ENCODE results near the gene PLCL2.

PLCL2 gene

DNA sequence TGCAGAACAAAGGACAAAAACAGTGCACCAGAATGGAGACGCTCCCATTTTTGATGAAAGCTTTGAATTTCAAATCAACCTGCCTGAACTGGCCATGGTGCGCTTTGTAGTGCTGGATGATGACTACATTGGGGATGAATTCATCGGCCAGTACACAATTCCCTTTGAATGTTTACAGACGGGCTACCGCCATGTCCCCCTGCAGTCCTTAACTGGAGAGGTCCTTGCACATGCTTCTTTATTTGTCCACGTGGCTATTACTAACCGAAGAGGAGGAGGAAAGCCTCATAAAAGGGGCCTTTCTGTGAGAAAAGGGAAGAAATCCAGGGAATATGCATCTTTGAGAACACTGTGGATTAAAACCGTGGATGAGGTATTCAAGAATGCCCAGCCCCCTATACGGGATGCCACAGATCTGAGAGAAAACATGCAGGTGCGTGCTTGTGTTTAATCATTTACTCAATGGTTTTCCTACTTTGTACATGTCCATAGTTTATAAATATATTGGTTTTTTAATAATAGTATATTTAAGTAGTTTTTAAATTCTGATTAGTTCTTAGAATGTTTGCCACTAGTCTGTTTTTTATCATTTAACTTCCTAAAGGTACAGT is 127.1 kb downstream of the PLCL2 start:
- DNase-seq (ENCODE audit: low read depth in 2 of 2), result no peak

DNA sequence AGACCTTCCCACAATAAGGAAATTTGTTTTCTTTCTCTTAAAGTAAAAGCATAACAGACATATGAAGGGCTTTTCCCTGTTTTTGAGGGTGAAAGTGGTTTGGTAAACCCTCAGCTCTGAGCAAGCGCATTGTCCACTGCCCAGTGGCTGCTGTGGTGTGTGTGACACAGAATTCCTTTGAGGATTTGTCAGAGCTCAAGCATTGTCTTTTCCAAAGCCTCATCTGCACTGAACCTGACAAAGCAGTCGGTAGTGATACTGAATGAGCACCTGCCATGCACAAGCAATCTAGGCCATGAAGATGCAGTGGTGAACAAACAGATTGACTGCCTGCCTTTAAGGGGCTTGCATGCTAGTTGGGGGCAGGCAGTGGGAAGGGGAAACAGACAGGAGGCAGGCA is 128.3 kb downstream of the PLCL2 start:
- DNase-seq (ENCODE audit: low read depth in 2 of 2), result no peak

DNA sequence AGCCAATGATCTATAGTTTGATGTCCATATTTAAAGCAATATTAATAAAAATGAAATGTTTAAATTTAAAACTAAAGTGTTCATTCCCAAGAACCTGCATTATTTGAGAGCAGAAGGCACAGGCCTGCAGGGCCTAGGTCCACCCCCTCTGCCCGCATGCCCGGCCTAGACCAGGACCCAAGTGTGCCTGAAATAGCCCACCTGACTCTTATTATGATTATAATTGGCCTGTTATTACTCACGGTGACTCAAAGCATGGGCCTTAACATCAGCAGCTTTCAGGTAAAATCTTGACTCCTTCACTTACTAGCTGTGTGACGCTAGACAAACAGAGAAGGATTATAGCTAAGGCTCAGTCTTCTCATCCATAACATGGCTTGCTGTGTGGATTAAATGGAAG is 128.8 kb downstream of the PLCL2 start:
- DNase-seq (ENCODE audit: low read depth in 2 of 2), result no peak

DNA sequence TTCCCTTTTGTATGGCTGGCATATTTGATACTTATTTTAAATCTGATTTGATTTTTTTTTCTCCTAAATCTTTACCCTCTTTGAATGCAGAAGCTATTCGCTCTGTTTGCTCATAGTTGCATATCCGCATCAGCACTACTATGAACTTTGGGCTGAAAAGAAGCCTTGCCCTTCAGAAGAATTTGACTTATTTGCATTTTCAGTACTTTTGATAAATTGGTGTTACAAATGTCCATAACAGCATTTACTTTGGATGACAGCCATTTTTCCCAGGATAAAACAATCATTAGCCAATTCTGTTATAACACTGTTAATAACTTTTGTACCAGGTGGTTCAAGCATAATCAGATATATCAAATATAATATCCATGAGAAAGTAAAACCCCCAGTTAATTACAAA is 129.5 kb downstream of the PLCL2 start:
- DNase-seq (ENCODE audit: low read depth in 2 of 2), result no peak

DNA sequence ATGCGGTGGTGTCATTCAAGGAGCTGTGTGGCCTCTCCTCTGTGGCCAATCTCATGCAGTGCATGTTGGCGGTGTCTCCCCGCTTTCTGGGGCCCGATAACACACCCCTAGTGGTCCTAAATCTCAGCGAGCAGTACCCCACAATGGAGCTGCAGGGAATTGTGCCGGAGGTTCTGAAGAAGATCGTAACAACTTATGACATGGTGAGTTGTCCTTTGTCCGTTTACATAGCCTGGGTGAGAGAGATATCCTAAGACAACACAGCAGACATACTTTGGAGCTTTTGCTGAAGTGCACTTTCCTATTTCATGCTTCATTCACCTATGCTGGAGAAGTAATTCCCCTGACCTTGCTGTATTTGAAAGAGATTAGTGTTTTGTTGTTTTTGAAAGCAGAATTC is 130.0 kb downstream of the PLCL2 start:
- no peak for DNase-seq (ENCODE audit: low read depth in 2 of 2)

DNA sequence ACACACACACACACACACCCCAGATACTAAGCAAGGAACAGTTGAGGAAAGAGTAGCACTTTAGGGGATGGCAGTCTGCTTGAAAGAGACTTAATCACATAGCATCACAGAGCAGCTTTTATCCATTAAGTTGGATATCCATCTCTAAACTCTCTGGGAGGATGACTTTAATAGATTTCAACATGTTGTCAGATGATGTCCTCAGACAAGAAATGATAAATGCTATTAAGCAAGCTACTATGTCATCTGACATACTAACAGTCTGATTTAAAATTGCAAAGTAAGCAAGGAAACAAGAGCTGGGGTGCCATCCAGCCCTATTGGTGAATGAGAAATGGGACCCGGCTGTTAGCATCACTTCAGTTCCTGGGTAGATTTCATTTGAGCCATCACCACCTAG is 136.9 kb downstream of the PLCL2 start:
- DNase-seq (ENCODE audit: low read depth in 2 of 2), result no peak

DNA sequence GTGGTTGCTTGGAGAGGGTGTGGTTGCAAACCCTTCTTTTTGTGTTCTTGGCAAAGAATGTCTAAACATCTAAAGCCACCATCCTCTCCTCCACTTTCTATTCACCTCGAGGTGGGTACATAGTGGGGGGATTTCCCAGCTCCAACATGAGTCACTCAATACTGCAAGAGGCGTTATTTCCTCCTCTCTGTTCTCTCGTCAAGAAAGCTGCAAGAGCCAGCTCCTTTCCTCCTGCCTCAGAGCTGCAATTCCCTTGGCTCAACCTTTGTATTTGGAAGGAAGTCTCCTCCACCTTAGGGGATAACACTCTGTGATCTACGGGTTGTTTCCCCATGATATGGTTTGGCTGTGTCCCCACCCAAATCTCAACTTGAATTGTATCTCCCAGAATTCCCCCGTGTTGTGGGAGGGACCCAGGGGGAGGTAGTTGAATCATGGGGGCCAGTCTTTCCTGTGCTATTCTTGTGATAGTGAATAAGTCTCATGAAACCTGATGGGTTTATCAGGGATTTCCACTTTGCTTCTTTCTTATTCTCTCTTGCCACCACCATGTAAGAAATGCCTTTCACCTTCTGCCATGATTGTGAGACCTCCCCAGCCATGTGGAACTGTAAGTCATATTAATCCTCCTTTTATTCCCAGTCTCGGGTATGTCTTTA is 138.4 kb downstream of the PLCL2 start:
- DNase-seq (ENCODE audit: low read depth in 2 of 2), result peak; percentile 50 to 56

DNA sequence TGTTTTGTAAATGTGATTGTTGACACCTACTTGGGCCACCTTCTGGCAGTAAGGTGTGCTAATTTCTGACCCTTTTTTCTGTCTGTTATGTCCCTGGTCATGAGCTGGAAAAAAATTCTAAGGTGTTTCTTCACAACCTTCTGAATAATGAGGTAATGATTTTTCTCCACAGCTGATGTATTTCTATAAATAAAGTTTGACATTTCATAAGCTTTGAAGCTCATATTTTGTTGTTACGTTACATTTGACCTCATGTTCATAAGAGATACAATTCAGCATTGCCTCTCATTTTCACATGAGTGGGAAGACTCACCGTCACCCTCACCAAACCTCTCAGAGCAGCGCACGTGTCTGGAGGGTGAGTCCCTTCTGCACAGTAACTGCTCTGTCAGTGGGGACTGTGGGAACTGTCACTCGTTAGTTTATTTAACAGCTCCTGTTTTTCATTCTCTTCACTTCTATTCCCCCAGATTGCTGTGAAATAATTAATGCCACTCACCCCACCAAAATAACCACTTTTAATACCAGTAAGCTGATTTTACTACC is 140.9 kb downstream of the PLCL2 start:
- DNase-seq (ENCODE audit: low read depth in 2 of 2), result peak; percentile 34 to 37

DNA sequence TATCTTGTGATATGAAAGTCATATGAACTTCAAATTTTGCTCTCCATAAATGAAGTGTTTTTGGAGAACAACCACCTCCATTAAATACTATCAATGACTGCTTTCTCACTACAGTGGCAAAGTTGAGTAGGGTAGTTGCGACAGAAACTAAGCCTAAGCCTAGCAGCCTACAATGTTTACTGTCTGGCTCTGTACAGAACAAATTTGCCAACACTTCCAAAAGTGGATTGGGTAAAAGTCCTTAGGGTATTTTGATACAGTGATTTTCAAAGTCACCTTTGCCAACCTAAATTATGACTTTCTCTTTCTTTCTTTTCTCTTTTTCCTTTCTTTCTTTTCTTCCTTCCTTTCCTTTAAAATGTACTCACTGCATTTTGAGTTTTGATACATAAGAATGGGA is 142.6 kb downstream of the PLCL2 start:
- no peak for DNase-seq (ENCODE audit: low read depth in 2 of 2)

DNA sequence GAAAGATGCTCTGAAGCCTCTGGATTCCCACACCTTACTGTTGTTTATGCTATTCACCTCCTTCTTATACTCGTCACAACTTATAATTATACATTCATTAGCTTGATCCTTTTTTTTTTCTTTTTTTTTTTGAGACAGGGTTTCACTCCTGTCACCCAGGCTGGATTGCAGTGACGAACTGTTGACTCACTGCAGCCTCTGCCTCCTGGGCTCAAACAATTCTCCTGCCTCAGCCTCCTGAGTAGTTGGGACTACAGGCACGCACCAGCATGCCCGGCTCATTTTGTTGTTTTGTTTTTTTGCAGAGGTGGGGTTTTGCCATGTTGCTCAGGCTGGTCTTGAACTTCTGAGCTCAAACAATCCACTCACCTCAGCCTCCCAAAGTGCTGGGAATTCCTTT is 143.6 kb downstream of the PLCL2 start:
- no peak for DNase-seq (ENCODE audit: low read depth in 2 of 2)

DNA sequence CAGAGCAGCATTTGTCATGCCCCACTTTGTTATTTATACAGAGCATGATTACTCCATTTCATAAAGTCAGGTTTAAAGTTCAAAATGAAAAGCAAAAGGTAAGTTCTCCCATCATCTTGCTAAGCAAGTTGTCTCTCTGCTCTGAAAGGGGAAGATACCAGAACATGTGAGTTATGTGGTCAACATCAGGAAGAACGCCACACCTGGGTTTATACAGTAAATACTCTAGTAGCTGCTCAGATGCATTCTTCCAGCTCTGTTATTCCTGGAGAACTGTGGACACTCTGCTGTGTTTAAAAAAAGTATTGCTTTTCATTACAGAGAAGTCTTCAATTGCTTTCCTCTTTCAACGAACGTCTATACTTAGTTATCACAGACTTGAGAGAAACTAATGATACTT is 145.7 kb downstream of the PLCL2 start:
- DNase-seq (ENCODE audit: low read depth in 2 of 2), result no peak

DNA sequence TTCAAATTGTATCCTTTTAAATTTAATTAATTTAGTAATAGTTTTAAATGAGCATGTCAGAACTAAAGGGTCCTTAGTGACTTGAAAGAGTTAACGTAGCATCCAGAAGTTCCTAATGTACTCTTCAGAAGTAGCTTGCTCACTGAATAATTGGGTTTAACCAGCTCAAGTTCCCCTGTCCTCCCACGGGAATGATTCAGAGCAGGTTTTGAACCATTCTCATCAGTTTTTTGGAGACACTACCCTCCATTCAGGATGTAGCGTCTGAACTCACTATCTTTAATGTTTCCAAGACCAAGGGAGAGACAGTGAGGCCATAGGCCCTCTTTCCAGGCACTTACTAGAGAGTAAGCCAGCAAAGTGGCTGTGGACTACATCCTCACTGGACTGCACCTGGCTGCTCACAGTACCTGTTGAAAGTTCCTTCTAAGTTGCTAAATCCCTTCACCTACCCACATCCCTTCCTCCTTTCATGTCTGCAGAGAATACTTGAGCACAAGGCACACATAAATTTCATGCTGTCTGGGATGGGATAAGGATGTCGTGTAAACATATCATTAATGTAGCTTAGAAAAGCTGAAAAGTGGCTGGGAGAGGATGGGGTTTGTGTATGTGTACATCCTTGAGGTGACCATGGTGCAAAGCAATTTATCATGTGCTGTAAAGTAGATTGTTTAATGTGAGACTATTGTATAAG is 146.3 kb downstream of the PLCL2 start:
- no peak for DNase-seq (ENCODE audit: low read depth in 2 of 2)

DNA sequence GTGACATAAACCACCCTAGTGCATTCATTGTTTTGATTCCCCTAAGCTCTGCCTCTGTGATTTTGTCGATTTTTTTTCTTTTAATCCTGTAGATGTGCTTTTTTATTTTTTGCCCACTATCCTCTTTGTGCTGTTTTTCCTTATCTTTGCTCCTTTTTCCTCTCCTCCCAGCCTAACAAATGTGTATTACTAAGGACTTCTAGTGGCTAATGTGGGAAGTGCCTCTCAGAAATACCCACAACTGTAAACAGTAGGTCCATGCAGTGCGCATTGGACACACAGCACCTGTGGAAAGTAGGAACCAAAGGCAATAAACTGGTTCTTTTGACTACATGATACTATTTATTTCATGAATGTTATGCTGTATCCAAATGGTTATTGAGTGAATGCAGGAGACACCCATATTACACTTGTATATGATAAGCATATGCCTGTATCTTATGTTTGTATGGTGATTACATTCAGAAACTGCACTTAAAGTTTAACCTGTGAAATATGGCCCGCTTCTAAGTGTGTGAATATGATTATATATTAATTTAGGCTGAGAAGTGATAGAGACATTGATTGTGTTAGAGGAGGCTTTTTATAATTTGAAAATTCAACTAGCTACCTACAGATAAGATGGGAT is 147.8 kb downstream of the PLCL2 start:
- DNase-seq (ENCODE audit: low read depth in 2 of 2), result no peak

DNA sequence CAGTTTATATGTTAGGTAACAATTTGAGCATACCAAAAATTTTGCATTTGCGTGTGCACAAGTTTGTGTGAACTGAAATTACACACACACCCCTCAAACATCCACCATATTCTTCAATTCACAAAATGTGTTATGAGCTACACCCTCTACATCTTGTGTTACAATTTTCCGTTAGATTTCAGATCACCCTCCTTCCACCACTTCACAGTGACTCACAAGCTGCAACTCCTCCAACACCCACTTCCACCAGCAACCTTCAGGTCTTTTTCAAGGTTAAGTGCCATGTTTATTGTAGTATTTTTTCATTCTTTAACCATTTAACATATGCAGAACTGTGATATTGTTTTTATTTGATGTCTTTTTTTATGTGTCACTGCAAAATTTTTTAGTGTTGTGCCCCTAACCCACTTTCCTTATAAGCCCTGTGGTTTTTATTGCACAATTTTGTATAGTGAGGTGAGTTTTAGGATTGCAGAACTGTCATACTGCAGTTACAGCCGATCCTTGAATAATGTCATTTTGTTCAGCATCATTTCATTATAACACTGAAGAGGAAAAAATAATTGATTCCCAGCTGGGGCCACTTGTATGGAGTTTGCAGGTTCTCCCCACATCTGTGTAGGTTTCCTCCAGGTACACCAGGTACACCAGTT is 148.9 kb downstream of the PLCL2 start:
- DNase-seq (ENCODE audit: low read depth in 2 of 2), result peak in 1 of 2 donors; percentile 9

DNA sequence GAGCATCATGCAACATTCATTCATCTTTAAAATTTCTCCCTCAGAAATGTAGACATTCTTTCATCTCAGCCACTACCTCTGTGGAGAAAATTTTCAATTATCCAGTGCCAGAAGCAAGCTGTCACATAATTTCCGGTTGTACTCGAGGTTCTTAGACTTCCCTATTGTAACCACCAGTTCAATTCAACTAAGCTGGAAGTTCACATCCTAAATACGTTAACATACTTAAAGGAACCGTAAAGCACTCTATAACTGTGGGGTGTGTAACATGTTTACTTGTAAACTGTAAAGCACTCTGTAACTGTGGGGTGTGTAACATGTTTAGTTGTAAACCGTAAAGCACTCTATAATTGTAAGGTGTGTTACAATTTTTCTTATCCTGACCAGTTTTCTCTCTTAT is 150.3 kb downstream of the PLCL2 start:
- DNase-seq (ENCODE audit: low read depth in 2 of 2), result no peak

DNA sequence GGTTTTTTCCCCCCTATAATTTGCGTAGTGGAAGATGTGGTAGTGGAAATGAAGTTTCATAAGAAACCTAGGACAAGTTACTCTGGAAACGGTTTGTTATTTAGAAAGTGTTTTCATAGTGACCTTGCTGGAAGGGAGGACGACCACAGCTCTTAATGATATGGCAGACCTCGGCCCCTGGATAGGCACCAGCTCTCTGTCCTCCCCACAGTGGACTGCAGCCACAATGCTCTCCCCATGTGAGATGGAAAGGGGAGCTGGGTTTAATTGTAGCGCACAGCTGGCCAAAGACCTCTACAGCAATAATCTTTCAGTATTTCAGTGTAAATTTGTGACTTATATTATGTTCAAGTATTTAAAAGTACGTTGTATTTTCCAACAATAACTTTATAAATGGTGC is 151.2 kb downstream of the PLCL2 start:
- no peak for DNase-seq (ENCODE audit: low read depth in 2 of 2)

DNA sequence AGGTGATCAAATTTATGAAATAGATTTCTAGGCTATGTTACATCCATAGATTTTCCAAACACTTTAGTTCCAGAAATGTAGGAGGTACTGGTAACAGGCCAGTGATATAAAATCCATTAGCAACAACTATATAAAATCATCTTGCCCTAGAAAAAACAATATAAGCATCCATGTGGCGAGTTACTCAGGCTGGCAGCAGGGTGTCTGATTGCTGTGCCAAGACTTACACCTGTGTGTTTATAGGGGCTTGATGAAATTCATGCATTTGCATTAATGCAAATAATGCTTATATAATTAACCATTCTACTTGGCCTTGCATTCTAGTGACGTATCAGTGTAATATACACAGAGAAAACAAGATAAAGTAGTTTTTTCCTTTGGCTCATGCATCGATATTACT is 153.4 kb downstream of the PLCL2 start:
- DNase-seq (ENCODE audit: low read depth in 2 of 2), result no peak

DNA sequence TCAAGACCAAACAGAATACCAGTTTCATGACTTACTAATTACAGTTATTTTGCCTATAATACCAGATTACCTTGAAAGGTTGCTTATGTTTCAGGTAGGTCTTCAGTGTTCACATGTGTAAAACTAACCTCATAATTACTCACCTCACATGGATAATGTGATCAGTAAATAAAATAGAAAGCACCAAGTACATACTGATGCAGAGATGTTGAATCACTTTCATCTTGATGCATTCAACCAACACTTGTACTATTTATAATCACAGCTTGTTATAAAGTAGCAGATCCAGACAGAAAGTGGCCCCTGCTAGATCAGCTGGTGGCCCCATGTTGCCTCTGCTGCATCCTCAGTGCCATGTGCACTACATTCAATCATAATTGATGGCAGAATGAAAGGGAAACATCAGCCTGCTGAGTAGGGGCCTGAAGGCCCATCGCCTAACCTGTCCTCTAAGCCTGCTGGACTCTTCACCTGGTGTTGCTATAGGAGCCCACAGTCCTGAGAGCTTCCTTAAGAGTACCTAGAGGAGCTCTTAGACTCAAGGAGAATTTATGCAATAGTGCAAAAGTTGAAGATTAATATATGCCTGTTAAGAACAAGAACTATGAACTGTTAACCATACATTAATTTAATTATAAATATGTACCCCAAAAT is 154.3 kb downstream of the PLCL2 start:
- no peak for DNase-seq (ENCODE audit: low read depth in 2 of 2)

DNA sequence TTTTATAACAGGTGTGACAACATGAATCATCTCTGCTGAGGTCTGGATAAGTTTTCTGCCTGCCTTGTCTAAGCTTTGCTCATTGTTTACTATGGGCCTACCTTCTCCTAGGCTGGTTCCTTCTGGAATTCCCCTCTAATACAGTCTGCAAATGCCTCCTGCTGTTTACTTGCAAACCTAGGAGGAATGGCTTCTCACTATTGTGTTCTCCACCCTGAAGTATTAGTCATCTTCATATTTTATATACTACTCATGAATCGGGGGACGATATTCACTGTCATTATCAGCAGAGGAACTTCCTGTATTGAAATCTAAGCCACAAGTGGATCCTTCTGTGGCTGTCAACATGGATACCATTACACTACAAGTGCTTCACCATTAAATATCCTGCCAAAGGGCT is 154.8 kb downstream of the PLCL2 start:
- DNase-seq (ENCODE audit: low read depth in 2 of 2), result no peak

DNA sequence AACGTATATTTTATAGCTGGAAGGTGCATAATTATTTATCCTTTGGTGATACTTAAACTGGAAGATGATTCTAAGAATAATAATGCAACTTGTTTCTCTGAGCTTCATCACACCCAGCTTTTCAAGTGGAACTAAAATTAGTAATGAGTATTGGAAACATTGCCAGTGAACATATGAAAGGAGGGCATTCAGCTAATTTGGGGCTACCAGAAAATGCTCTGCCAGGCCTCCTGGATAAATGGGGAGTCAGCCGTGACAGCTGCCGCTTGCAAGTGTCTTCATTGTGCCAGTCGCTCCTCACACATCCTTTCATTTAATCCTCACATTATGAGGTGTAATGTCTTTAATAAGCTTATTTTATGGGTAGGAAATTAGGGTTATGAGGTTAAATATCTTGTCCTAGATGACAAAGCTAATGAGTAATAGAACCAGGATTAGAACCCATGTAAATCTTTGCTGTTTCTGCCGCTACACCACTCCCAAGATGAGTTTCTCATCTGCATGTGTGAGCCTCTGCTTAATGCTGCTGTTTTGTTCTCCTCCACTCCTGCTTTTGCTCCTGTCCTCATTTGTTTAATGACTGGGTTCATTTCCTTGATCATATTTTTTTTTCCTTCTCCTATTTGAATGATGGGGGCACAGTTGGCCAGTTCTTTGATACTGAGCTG is 155.7 kb downstream of the PLCL2 start:
- no peak for DNase-seq (ENCODE audit: low read depth in 2 of 2)

DNA sequence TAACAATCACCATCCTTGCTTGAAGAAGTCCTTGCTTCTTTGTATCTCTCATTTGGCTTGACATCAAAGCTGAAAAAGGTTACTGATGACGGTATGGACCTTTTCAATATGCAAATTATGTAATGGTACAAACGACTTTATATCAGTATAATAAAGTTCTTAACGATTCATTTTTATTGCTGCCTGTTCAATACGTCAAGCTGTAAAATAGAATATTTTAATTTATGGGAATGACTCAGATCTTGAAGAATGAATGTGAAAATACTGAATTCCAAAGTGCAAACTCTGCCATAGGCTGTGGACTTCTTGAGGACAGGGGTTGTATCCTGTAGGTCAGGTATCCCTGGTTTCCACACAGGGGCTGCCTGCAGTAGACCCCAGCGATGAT is 156.2 kb downstream of the PLCL2 start:
- DNase-seq (ENCODE audit: low read depth in 2 of 2), result no peak
